Subcutaneous adipose tissue (tissue), 4 donors: ENCODE measurements around the gene MEGF11. TPM values are rescaled to one million over a fixed set of nuclear protein-coding genes. Genes with fewer than 3 reads are reported as not detected.

ENCODE experiments used
- total RNA-seq, 4 donors: library from RNA; depleted of rRNA; stranded (reverse); fragments of >200 nt; gene quantifications; one replicate each; pipeline ENCODE4 v1.1.0, GENCODE V29; 2016
- TF ChIP-seq, protein P1 (sequence below): fragments of 450-650 bp; IDR thresholded peaks from one replicate; pipeline ENCODE4 v1.5.1; 2016; ENCODE audit warnings: low read depth, mild to moderate bottlenecking, control low read depth, antibody characterized with exemption, moderate library complexity

The MEGF11 gene
- total RNA-seq, 4 donors from 2014 or later = not detected

DNA sequence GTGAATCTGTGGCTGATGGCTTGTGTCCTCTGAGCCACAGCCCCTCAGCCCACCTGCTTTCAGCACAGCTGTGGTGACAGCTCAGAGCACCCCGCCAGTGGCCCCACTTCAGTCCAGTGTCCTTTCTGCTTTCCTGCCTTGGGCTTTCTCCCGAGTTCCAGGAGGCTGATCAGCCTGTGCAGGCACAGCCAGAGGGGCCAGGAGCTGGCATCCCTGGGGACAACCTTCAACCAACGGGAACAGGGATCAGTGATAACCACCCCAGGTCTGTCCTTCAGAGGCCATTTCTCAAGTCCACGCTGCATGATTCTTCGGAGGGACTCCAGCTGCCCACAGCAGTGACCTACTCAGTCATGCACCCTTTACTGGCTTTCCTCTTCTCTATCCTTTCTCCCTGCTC lies 217.6 kb downstream of the MEGF11 start:
- TF ChIP-seq, protein P1, sequence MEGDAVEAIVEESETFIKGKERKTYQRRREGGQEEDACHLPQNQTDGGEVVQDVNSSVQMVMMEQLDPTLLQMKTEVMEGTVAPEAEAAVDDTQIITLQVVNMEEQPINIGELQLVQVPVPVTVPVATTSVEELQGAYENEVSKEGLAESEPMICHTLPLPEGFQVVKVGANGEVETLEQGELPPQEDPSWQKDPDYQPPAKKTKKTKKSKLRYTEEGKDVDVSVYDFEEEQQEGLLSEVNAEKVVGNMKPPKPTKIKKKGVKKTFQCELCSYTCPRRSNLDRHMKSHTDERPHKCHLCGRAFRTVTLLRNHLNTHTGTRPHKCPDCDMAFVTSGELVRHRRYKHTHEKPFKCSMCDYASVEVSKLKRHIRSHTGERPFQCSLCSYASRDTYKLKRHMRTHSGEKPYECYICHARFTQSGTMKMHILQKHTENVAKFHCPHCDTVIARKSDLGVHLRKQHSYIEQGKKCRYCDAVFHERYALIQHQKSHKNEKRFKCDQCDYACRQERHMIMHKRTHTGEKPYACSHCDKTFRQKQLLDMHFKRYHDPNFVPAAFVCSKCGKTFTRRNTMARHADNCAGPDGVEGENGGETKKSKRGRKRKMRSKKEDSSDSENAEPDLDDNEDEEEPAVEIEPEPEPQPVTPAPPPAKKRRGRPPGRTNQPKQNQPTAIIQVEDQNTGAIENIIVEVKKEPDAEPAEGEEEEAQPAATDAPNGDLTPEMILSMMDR = no peak

DNA sequence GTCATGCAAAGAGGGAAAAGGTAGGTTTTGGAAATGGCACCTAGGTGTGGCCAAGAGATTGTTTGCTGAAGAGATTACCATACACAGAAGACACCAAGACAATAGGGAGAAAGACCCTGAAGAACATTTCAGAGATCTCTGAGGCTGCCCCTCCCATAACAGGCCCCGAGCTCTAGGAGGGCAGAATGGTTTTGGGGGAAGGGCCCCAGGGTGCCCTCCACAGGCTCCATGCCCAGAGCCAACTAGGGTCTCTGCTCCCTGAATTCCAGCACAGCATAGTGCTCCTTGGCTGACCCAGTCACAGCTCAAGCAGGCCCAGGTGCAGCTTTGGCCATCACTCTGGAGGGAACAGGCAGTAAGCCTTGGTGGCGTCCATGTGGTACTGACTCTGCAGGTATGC lies 220.4 kb downstream of the MEGF11 start:
- TF ChIP-seq, protein P1 = no peak

DNA sequence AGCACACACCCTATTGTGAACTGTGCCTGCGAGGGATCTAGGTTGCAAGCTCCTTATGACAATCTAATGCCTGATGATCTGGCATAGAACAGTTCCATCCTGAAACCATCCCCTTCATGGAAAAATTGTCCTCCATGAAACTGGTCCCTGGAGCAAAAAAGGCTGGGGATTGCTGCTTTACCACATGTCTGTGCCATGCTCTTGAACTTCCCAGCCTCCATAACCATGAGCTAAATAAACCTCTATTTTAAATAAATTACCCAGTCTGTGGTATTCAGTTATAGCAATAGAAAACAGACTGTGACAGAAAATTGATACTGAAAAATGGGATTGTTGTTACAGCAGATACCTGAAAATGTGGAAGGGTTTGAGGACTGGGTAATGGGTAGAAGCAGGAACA lies 221.5 kb downstream of the MEGF11 start:
- TF ChIP-seq, protein P1 = no peak

DNA sequence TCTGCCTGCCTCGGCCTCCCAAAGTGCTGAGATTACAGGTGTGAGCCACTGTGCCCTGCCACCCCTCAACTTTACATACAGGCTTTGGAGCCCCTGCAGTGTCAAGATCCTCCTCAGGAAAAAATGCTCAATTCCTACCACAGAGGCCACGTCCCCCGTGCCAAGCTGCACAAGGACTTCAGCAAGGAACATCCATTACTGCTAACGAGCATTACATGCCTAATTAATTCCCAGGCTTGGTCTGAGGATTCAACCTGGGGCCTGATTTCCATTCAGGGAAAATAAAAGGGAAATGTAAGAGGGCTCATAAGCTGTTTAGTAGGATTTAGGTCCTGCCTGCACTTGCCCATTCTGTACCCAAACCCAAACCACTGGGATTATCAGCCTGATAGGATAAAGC lies 222.9 kb downstream of the MEGF11 start:
- TF ChIP-seq, protein P1 = no peak

DNA sequence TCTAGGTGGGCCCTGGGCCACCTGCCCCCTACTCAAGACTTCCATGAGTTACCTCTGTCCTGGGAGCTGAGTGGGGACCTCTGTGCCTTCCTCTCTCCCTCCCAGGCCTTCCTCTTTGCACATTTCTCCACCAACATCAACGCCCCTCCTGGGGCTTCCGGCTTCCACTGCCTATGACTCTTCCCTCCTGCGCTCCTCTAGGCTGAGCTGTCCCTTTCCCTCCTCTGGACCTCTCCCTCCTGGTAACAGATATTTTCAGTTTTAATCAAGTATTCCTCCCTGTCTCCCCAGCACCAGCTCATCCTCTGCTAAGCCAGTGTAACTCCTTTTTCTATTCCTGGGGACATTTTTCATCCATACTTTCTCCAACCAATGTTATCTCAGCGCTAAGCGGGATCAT lies 223.9 kb downstream of the MEGF11 start:
- TF ChIP-seq, protein P1 = no peak

DNA sequence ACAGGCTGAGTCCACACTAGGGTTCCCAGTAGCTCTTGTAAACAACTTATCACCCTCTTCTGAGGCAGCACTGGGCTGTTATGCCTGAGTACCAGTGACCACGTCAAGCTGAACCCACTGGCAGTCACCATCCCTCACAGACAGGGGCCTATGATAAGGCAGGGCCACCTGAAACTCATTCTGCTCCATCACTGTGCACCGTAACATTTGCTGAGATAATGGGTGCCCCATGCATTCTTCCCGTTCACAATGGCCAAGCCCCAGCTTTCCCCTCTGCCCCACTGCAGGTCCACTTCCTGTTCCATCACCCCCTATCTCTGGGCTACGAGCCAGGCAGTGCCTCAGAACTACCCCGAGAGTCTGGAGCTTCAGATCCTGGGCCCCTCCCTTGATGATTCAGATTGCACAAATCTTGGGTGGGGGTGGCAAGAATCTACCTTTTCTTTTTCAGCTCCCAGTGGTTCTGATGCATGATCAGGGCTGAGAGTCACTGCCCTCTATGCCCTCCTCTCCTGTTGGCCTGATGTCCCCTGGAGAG lies 226.2 kb downstream of the MEGF11 start:
- TF ChIP-seq, protein P1 = no peak

DNA sequence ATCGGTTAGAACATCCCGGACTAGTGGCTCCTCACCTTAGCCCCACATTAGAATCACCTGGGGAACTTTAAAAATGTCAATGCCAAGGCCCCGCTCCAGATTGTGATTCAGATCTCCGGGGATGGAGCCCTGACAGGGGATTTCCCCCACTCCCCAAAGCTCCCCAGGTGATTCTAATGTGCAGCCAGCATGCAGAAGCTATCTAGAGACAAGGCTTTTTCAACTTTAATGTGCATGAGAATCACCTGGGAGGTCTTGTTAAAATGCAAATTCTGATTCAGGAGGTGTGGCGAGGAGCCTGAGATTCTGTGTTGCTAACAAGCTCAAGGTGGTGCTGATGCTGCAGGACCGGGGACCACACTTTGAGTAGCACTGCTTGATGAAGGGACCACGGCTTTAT lies 227.6 kb downstream of the MEGF11 start:
- TF ChIP-seq, protein P1 = no peak
